NCI-H510A treated with DMSO at 0.1 percent for 48 hours (cell line): ENCODE measurements around the gene ENPP5.

Experiments
- DNase-seq: peaks from one replicate; lab custom pipeline; 2025; lab: John Stamatoyannopoulos, UW

The ENPP5 gene, protein sequence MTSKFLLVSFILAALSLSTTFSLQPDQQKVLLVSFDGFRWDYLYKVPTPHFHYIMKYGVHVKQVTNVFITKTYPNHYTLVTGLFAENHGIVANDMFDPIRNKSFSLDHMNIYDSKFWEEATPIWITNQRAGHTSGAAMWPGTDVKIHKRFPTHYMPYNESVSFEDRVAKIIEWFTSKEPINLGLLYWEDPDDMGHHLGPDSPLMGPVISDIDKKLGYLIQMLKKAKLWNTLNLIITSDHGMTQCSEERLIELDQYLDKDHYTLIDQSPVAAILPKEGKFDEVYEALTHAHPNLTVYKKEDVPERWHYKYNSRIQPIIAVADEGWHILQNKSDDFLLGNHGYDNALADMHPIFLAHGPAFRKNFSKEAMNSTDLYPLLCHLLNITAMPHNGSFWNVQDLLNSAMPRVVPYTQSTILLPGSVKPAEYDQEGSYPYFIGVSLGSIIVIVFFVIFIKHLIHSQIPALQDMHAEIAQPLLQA

DNA sequence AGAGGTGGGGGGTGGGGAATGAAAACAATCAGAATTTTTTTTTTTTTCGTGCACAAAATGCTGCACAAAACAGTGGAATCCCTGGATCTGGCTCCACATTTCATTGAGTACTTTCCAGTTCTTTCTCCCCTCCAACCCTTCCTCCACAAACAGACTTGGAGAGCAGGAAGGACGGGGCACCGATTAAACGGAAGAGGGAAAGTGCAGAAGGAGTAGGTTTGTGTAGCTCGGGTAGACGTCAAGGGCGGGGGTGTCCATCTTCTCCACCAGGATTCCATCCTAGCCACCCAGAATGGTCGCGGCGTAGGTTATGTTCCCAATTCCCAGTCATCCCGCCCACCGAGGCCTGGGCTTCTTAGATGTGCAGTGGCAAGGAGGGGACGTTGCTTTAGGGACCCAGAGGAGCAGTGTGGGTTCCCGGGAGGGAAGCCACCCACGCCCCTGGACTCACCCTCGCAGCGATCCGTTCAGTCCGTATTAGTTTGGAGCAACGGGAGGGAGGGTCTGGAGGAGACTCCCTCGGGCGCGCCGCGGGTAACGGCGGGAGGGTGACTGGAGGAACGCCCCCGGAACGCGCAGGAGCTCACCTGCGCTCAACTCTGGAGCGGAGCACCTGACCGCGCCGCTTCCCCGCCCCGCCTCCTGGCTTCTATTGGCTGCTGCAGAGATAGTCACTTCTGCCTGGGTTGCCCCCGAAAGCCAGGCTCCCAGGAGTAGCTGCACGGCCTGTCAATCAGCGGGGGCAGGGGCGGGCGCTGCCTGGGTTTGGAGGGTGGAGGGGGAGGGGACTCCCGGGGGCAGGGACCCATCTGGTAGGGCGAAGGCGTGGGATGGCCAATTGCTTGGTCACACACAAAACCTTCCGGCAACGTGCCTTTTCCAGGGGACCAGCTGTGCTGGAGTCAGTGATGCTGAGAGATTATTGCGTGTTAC is at the start of gene ENPP5:
ENPP5 (minus strand) TSS at position 624 of the 933 bp plus-strand sequence. CDS start 2,718 bp downstream, outside the sequence.
- DNase-seq = peak; percentile 98

DNA sequence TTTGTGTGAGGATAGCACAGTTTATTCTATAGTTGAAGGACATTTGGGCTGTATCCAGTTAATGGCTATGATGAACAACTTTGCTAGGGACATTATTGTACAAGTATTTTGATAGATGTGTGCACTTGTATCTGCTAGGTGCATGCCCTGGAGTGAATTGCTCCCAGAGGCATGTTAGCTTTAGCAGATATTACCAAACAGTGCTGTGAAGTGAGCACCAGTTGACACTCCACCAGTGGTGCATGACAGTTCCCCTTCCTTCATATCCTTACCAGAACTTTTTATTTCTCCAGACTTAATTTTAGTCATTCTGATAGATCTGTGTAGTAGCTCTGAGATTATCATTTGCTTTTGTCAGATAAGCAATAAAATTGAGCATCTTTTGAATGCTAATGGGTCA is 48.9 kb upstream of the ENPP5 start:
- no peak for DNase-seq

DNA sequence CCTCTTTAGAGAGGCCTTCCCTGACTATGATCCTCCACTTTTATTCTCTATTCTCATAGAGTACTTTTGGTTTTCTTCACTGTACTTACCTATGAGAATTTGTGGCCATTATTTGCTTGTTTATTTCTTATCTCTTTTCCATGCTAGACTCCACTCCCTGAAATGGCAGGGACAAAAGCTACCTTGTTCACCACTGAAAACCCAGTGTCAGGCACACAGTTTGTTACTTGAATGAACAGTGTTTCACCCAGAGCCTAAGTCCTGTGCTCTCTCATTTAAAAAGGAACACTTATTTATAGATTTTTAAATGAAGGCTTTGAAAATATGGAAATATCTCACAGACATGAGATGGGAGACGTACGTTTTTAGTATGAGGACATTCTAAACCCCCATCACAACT is 47.7 kb upstream of the ENPP5 start:
- DNase-seq = no peak

DNA sequence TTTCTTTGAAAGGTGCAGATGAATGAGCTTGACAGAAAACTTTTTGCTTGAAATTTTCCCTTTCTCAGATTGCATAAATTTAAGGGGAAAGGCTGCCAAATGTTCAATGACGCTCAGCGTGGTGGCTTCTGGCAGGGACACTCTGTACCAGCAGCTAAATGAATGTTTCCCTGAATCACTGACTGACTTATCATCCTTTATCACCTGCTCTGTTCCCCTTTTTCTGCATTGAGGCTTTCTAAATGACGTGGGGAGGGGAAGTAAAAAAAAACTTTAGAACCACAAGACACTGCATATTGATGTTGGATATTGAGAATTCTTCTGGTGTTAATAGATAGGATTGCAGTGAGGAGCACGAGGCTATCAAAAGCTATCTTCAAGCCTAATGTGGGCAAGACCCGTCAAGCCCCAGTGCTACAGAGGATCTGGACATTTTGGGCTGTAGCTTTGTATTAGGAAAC is 46.9 kb upstream of the ENPP5 start:
- no peak for DNase-seq

DNA sequence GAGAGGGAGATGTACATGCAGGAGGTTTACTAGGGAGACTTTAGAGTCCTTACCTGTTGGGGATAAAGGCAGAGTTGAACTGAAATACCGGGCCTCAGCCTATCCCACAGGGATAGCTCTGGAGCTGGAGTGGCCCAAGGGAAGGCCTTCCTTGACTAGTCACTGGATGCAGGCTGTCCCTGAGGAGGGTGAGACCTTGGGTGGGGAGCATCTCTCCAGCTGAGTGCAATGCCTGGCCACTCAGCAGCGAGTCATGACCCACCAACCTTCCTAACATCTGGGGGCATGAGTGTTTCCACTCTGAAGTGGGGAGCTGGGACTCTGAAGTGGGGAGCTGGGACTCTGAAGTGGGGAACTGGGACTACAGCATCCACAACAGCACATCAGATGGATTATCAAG is 46.1 kb upstream of the ENPP5 start:
- no peak for DNase-seq

DNA sequence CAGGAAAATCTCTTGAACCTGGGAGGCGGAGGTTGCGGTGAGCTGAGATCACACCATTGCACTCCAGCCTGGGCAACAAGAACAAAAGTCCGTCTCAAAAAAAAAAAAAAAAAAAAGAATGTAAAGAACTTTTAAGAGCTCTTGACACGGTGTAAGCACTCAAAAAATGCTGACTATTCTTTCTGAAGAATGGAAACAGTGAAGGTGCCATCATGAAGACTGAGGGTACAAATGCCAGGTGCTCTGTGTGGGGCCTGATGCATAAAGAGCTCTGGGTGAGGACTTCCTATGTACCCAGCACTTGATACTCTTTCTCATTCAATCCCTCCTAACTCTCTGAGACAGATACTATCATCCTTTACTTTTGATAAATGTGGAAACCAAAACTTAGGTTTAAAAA is 45.0 kb upstream of the ENPP5 start:
- peak; percentile 50 for DNase-seq

DNA sequence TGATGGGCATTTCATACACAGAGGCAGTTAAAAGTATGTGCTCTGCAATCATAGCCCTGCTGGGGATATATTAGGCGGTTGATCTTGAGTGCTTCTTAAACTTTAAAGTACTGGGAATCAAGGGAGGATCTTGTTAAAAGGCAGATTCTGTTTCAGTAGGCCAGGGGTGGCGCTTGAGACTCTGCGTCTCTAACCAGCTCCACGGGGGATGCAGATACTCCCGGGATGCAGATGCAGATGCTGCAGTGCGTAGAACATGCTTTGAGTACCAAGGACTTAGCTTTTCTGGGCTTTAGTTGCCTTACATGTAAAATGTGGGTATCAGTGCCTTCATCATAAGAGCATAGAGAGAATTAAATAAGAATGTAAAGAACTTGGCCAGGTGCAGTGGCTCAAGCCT is 44.4 kb upstream of the ENPP5 start:
- no peak for DNase-seq

DNA sequence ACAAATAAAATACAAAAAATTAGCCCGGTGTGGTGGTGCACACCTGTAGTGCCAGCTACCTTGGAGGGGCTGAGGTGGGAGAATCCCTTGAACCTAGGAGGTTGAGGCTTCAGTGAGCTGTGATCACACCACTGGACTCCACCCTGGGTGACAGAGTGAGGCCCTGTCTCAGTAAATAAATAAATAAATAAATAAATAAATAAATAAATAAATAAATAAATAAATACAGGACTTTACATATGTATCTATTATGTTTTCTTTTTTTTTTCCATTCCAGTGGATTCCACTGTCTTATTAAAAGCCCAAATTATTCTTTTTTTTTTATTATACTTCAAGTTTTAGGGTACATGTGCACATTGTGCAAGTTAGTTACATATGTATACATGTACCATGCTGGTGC is 41.1 kb upstream of the ENPP5 start:
- no peak for DNase-seq

DNA sequence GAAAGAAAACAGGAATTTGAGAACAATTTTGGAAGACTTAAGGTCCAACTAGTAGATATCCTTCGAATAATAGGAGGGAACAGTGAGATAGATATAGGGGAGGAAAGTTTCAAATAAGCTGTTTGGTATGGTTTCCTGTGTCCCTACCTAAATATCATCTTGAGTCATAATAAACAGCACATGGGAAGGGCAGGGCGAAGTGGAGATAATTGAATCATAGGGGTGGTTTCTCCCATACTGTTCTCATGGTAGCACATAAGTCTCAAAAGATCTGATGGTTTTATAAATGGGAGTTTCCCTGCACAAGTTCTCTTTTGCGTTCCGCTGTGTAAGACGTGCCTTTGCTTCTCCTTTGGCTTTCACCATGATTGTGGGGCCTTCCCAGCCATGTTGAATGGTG is 39.5 kb upstream of the ENPP5 start:
- no peak for DNase-seq

DNA sequence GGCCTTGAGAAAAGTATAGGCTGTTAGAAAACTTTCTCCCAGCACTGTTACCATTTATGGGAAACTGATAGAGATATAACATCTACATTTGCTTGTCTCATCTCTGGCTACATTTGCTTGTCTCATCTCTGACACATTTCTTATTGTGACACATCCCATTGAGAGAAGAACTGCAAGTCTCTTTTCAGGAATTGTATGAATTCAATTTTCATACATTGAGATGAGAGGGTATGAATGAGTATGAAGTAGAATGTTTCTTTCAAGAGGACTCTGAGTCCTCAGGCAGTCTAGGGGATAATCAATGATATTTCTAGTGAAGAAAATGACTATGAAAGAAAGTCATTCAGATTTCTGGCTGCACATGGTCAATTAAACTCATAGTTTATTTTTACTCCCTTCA is 37.5 kb upstream of the ENPP5 start:
- DNase-seq = no peak

DNA sequence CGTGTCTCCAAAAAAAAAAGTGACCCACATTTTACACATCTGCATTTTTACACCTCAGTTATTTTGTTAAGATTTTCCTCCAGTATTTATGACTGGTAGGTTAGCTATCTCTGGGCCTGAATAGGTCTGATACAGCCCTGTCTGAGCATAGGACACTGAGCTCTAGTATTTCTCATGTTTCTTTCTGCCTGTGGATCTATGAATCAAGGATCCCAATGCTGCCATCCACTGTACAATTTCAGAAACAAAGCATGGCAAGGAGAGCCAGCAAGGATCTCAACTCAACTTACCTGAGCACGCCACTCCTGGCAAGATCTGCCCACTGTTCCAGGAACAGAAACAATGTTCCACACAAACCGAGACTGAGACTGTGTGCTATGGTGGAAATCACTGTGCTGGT is 36.4 kb upstream of the ENPP5 start:
- DNase-seq = no peak

DNA sequence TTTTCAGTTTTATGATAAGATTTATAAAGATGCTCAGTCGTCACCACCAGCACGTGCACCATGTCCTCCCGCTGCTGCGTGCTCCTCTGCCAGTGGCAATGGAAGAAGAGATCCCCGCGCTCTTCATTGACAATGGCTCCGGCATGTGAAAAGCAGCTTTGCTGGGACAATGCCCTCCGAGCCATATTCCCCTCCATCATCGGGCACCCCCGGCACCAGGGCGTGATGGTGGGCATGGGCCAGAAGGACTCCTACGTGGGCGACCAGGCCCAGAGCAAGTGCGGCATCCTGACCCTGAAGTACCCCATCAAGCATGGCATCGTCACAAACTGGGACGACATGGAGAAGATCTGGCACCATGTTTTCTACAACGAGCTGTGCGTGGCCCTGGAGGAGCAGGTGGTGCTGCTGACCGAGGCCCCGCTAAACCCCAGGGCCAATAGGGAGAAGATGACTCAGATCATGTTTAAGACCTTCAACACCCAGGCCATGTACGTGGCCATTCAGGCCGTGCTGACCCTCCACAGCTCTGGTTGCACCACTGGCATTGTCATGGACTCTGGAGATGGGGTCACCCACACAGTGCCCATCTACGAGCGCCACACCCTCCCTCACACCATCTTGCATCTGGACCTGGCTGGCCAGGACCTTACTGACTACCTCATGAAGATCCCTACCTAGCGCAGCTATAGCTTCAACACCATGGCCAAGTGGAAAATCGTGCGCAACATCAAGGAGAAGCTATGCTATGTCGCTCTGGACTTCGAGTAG is 34.3 kb upstream of the ENPP5 start:
- no peak for DNase-seq

DNA sequence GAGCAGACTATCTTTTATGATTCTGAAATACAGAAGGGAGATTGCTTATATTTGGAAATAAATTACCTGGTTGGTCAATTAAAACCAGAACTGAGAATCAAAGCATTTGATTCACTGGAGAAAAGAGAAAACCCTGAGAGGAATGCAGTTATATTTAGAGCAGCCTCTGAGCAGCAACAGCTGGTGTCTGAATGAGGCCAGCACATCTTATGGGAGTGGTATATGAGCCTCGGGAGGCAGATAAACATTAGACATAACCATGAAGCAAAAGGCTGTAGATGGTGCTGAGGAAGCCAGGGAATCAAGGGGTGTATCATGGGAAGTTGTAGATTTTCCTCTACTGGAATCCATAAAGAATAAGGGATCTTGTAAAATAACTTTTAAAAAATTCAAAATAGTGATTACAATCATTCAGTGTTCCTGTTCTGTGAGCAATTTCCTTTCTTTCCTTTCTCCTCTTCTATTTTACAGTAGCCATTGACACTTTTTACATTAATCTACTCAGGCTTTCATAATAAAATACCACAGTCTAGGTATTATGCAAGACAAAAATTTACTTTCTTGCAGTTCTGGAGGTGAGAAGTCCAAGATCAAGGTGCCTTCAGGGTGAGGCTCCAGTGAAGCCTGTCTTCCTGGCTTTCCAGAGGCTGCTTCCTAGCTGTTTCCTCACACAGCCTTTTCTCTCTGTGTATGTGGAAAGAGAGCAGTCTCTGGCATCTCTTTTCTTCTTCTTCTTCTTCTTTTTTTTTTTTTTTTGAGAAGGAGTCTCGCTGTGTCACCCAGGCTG is 32.8 kb upstream of the ENPP5 start:
- DNase-seq = no peak

DNA sequence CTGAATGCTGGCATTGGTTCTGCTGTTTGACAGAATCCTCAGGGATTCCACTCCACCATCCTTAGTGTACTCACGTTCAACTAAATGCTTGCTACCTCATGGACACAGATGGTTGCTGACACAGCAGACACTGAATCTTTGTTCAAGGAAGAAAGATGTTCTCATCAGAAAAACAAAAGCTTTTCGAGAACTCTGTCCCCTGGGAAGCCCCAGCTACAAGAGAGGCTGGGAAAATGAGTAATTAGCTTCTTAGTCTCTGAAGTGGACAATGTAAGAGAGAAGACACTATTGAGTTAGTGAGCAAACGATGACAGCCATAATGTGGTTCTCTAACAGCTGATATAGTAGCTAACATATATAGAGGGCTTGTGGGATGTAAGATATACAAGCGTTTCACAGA is 30.9 kb upstream of the ENPP5 start:
- DNase-seq = no peak

DNA sequence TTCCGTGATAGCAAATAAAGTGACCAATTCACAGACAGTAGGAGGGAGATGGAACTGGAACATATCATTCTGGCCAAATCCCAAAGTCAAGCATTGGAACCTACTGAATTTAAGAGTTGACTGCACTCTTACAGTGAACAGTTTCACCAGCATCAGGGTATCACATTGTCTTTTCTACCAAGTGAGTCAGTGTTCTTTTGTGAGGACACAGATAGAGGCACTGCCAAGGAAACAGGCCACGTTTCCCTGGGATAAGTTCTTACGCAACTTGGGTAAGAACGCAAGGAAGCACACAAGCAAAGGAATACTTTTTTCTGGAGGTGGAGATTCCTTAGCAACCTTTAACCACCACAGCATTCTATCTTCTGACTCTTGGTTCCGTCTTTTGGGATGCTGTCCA is 28.6 kb upstream of the ENPP5 start:
- DNase-seq = no peak

DNA sequence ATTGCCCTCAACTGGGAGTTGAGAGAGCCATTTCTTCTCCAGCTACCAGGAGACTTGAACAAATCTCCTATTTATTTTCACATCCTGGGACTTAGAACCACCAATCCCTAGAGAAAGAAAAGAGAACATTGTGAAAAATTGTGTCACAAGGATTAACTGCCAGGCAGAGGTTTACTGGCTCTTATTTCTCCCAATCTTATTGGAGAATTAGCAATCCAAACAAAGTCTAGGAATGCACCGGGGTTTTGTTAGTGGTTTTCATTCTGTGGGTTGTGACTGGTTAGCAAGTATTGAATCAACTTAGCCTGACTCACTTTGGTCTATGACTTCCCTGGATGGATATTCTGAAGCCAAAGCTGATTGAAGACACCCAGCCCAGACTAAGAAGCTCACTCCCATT is 21.2 kb upstream of the ENPP5 start:
- DNase-seq = no peak

DNA sequence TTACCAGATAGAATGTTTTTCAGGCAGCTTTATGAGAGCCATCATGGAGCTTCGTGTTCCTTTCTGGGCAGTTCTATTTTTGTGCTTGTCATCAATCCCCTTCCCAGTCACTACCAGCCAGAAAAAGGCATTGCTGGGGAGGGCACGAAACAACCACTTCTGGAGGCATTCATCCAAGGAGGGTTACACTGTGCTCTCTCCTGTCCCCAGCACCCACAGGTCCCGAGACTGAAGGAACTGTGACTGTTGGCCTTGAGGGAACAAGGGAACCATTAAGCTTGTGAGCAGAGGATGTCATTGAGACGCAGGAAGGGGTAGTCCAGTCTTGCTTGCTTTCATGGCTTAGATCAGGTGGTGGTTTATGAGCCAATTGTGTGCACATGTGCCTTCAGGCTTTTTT is 20.1 kb upstream of the ENPP5 start:
- DNase-seq = no peak

DNA sequence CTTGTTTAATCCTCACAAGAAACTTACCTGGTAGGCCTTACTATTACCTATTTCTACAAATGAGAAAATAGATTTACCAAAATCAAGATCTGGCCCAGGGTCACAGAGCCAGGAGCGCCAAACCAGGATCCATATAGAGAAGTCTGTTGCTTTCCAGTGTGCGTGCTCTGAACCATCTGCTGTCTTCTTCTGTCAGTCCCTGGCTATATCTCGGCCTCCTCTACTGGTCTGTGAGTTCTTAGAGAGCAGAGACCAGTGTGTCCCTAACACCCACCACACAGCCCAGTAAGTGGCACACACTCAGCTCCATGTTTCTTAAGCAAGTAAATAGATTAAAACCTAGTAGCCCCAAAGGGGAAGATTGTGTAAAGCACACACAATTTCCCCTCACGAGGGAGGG is 18.9 kb upstream of the ENPP5 start:
- DNase-seq = no peak

DNA sequence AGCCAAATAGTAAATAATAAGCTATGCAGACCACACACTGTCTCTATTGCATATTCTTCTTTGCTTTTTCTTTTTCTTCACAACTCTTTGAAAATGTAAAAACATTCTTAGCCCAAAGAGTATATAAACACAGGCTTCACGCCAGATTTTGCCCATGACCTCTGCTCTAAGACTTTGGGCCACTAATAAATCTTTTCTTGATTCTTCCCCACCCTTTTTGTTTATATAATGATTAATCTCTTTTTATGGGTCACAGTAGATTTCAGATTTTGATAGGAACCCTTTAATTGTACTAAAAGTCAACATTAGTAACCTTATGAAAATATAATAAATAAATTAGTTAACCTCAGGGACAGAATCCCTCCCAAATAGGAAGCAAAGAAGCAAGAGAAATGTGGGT is 15.8 kb upstream of the ENPP5 start:
- no peak for DNase-seq

DNA sequence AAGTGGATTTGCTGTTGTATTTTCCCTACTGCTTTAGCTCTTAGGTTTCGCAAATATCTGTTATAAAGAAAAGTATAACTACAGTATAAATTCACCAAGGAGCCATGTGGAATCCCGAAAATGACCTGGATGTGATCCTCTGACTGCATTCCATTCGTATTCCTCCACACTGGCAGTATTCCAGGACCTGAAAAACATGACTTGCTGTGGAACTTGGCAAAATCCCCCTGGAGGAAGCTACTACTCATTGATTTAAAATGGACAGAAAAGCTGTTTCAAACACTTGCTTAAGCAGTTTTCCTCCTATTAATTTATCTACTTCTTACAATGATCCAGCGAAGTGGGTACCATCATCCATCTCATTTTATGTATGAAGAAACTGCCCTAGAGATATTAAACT is 13.3 kb upstream of the ENPP5 start:
- no peak for DNase-seq

DNA sequence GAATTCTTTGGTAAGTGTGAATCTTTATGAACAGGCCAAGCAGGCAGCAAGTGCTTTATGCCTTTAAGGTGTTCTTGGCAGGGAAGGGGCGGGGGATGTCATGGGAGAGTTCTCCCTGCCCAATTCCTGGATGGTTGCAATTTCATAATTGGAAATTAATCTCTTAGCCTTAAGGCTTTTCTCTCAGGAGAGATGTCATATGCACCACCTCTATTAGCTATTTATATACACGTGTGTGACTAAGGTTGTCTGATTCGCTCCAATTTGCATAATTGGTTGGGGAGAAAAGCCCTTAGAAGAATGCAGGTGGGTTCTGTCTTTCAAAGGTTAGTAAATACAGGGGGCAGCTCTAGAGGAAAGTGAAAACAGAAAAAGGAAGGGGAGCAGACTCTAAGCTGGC is 5.2 kb upstream of the ENPP5 start:
- DNase-seq = no peak
